Transverse colon (tissue), 4 donors: ENCODE results near the gene KRTAP5-10.
"Not testable (repeated sequence)": the region's sequence is repeated elsewhere in the genome, so short reads cannot be mapped to it uniquely, and the experiment has no call there.

Experiments
- CTCF ChIP-seq, 5 experiments: fragments of 200-600 bp in 3 of 5; fragments of 450-650 bp in 2 of 5; sonication (generic) in 3 of 5; IDR thresholded peaks; 1 replicate in 2 of 5; 2 replicates in 3 of 5; pipeline ENCODE4 v1.5.1; 2016 to 2017; ENCODE audit warnings: antibody characterized with exemption in 5 of 5, inconsistent platforms in 3 of 5, mild to moderate bottlenecking in 2 of 5, moderate library complexity in 1 of 5
- EP300 ChIP-seq: sonication (generic); formaldehyde crosslinking; IDR thresholded peaks from one replicate; pipeline ENCODE4 v1.6.1; 2017; ENCODE audit warnings: antibody characterized with exemption, low read depth
- POLR2A ChIP-seq: fragments of 450-650 bp; IDR thresholded peaks from one replicate; pipeline ENCODE4 v1.6.1; 2016; ENCODE audit warnings: antibody characterized with exemption, mild to moderate bottlenecking, moderate library complexity
- POLR2AphosphoS5 ChIP-seq, 3 donors: sonication (generic); formaldehyde crosslinking; IDR thresholded peaks; one replicate each; pipeline ENCODE4 v1.6.1; 2016; ENCODE audit warnings: antibody characterized with exemption in 3 of 3

- TF ChIP-seq POLR2A; POLR2AphosphoS5 (IDR thresholded peaks at IDR 0.05); CTCF (IDR thresholded peaks at IDR 0.05); EP300: not testable (repeated sequence)
Measured at GRCh38 chr11:71589546-71589920, 24.2 kb downstream of the KRTAP5-10 start.
